Smooth muscle cell (in vitro differentiated cells): ENCODE measurements around the gene SMARCAD1. TPM values are rescaled to one million over a fixed set of nuclear protein-coding genes. Genes with fewer than 3 reads are reported as not detected.

Experiments used
- DNase-seq: peaks from one replicate; lab custom pipeline; 2025; ENCODE audit not compliant: unreplicated experiment; lab: John Stamatoyannopoulos, UW
- H2AFZ ChIP-seq: fragments of 200-600 bp; sonication (generic); 2 replicates; pipeline ENCODE4 v1.6.0; 2016; ENCODE audit warnings: antibody characterized with exemption, low read depth, mild to moderate bottlenecking
- H3F3A ChIP-seq: fragments of 200-600 bp; sonication (generic); 2 replicates; pipeline ENCODE4 v1.6.0; 2017; ENCODE audit warnings: antibody characterized with exemption, low read depth
- H3K27ac ChIP-seq: fragments of 200-600 bp; sonication (generic); 2 replicates; pipeline ENCODE4 v1.5.1; 2016; ENCODE audit warnings: low read depth, mild to moderate bottlenecking
- H3K27me3 ChIP-seq: fragments of 200-600 bp; sonication (generic); 2 replicates; pipeline ENCODE4 v1.6.1; 2016; ENCODE audit warnings: low read depth, mild to moderate bottlenecking
- H3K36me3 ChIP-seq: fragments of 200-600 bp; sonication (generic); 2 replicates; pipeline ENCODE4 v1.5.1; 2016; ENCODE audit warnings: low read depth
- H3K4me1 ChIP-seq: fragments of 200-600 bp; sonication (generic); 2 replicates; pipeline ENCODE4 v1.5.1; 2016; ENCODE audit warnings: low read depth
- H3K4me2 ChIP-seq: fragments of 200-600 bp; sonication (generic); 2 replicates; pipeline ENCODE4 v1.6.0; 2016; ENCODE audit warnings: mild to moderate bottlenecking
- H3K4me3 ChIP-seq: fragments of 200-600 bp; sonication (generic); 2 replicates; pipeline ENCODE4 v1.5.1; 2016; ENCODE audit warnings: mild to moderate bottlenecking
- H3K79me2 ChIP-seq: fragments of 200-600 bp; sonication (generic); 2 replicates; pipeline ENCODE4 v1.6.0; 2016; ENCODE audit warnings: low read depth, mild to moderate bottlenecking
- H3K9ac ChIP-seq: fragments of 200-600 bp; sonication (generic); 2 replicates; pipeline ENCODE4 v1.6.0; 2016; ENCODE audit warnings: low read depth
- H3K9me3 ChIP-seq: fragments of 200-600 bp; sonication (generic); replicated peaks from 2 replicates; pipeline ENCODE4 v1.5.1; 2016; ENCODE audit warnings: low read depth
- H4K20me1 ChIP-seq: fragments of 200-600 bp; sonication (generic); 2 replicates; pipeline ENCODE4 v1.6.0; 2016; ENCODE audit warnings: low read depth
- WGBS: methylation state at CpG from one replicate; pipeline ENCODE4 v1.1.7; 2016; ENCODE audit warnings: low lambda C conversion rate; 5-methylcytosine and 5-hydroxymethylcytosine counted together
- polyA plus RNA-seq: library from polyadenylated mRNA; unstranded; fragments of >200 nt; fragmentation: Nextera tagmentation; extraction: Ambion mirVana; gene quantifications from 2 replicates; pipeline ENCODE4 v1.2.1, GENCODE V29; 2016
- total RNA-seq: library from RNA; depleted of rRNA; stranded (reverse); fragments of >200 nt; gene quantifications from 2 replicates; pipeline ENCODE4 v1.2.3, GENCODE V29; 2014
- TF ChIP-seq, protein P1 (sequence below): fragments of 200-600 bp; sonication (generic); IDR thresholded peaks from 2 replicates; pipeline ENCODE4 v1.5.1; 2017; ENCODE audit warnings: borderline replicate concordance, mild to moderate bottlenecking, antibody characterized with exemption; ENCODE audit not compliant: insufficient read depth, poor library complexity, severe bottlenecking

SMARCAD1 gene
- total and polyA plus RNA-seq, 2 experiments from 2014 or later = 12.6 to 42.7 TPM

DNA sequence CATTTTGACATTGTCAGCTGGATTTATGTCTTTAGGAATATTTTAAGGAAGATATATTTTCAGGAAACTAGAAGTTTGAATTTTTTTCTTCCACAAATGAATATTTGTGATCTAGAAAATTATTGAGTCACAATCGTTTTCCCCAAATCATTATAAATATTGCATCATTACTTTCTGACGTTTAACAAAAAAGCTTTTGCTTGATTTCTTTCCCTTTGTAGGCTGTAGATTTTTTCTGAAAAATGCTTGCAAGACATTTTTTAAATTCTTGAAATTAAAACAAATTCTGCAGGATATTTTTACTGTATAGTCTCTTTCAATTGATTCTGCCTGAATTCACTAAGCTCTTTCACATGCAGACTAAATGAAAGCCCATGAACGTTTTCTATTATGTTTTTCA, 4.9 kb upstream of the SMARCAD1 start:
- Histone ChIP-seq H3K4me2 (no peak overlapping the region), H3K4me1 (no peaks in the 10 kb centered on the region), H3K9ac (no peak overlapping the region), H2AFZ (no peak overlapping the region), H3K27ac (no peak overlapping the region), H4K20me1 (no peaks in the 10 kb centered on the region), H3F3A (no peaks in the 10 kb centered on the region), H3K27me3 (no peaks in the 10 kb centered on the region), H3K9me3 (no peaks in the 10 kb centered on the region), H3K79me2 (peaks cover under 1% of the 10 kb centered on the region), H3K36me3 (peaks cover 4% of the 10 kb centered on the region), H3K4me3 (no peak overlapping the region)
- WGBS = 83% methylated on average over 3 of the region's 3 CpGs
- TF ChIP-seq, protein P1, sequence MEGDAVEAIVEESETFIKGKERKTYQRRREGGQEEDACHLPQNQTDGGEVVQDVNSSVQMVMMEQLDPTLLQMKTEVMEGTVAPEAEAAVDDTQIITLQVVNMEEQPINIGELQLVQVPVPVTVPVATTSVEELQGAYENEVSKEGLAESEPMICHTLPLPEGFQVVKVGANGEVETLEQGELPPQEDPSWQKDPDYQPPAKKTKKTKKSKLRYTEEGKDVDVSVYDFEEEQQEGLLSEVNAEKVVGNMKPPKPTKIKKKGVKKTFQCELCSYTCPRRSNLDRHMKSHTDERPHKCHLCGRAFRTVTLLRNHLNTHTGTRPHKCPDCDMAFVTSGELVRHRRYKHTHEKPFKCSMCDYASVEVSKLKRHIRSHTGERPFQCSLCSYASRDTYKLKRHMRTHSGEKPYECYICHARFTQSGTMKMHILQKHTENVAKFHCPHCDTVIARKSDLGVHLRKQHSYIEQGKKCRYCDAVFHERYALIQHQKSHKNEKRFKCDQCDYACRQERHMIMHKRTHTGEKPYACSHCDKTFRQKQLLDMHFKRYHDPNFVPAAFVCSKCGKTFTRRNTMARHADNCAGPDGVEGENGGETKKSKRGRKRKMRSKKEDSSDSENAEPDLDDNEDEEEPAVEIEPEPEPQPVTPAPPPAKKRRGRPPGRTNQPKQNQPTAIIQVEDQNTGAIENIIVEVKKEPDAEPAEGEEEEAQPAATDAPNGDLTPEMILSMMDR = no peak
- DNase-seq = no peak

DNA sequence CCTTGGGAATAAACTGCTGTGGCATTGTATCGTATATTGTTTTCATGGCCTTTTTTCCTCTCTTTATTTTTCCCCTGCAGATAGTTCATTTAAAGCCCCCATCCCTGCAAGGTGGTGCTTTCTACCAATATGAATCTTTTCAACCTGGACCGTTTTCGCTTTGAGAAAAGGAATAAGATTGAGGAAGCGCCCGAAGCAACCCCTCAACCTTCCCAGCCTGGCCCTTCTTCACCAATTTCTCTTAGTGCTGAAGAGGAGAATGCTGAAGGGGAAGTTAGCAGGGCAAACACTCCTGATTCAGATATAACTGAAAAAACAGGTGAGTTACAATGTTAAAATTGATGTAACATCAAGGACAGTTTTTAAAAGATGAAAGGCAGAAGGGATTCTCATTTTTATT, 601 bp downstream of the SMARCAD1 start:
- H2AFZ ChIP-seq = peak overlapping the region; percentile 95

DNA sequence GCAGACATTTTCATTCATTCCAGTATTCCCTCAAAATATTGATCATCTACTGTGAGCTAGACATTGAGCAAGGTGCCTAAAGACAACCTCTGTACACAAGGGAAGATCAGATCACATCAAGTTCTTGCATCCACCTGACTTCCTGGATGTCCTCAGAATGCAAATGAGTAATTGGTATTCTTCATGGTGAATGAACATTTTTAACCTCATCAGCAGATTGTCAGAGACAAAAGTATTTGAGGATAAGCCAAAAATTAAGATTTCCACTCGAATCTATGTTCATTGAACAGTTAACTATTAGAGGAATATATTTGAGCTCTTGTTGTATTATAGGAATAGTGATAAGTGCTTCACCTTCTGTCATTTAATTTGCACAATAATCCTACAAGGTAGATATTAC, 1.3 kb downstream of the SMARCAD1 start:
- Histone ChIP-seq H3K4me2 (peak overlapping the region; percentile 97), H3K4me1 (peaks cover 18% of the 10 kb centered on the region), H3K36me3 (peaks cover 18% of the 10 kb centered on the region), H3K9me3 (no peaks in the 10 kb centered on the region), H3K27me3 (no peaks in the 10 kb centered on the region), H2AFZ (no peak overlapping the region), H3K4me3 (peak overlapping the region; percentile 74), H3F3A (no peaks in the 10 kb centered on the region), H3K79me2 (peaks cover 61% of the 10 kb centered on the region), H3K9ac (peak overlapping the region; percentile 97), H4K20me1 (peaks cover 4% of the 10 kb centered on the region), H3K27ac (no peak overlapping the region)
- DNase-seq = no peak
- 98% methylated on average over 1 of the region's 1 CpG for WGBS
- TF ChIP-seq, protein P1 = no peak

More for the DNA sequence above, 601 bp downstream of the SMARCAD1 start:
- H4K20me1 ChIP-seq = peaks cover 2% of the 10 kb centered on the region
- H3F3A ChIP-seq = no peaks in the 10 kb centered on the region
- no peak for DNase-seq
- H3K4me3 ChIP-seq = peak overlapping the region; percentile 74
- WGBS = 24% methylated on average over 5 of the region's 5 CpGs
- peaks cover 55% of the 10 kb centered on the region for H3K79me2 ChIP-seq
- H3K36me3 ChIP-seq = peaks cover 12% of the 10 kb centered on the region
- H3K27me3 ChIP-seq = no peaks in the 10 kb centered on the region
- peak overlapping the region; percentile 97 for H3K4me2 ChIP-seq
- H3K9me3 ChIP-seq = no peaks in the 10 kb centered on the region
- peak overlapping the region; percentile 94 for H3K27ac ChIP-seq
- peaks cover 18% of the 10 kb centered on the region for H3K4me1 ChIP-seq
- H3K9ac ChIP-seq = peak overlapping the region; percentile 97
- TF ChIP-seq, protein P1 = no peak

DNA sequence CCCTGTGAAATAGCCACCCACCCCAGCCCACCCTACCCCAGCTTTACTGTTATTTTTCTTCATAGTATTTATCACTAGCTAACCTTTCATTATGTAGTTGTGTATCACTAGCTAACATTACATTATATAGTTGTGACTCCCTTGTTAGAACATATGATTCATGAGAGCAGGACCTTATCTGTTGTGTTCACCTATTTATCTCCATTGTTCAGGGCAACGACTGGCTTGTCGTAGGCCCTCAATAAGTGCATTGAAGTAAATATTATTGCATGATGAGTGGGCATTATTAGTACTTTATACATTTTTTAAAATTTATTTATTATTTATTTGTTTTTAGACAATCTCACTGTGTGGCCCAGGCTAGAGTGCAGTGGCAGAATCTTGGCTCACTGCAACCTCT, 4.2 kb downstream of the SMARCAD1 start:
- Histone ChIP-seq H3K79me2 (peaks cover 89% of the 10 kb centered on the region), H3K9me3 (no peaks in the 10 kb centered on the region), H3K9ac (no peak overlapping the region), H3K4me1 (peaks cover 18% of the 10 kb centered on the region), H3F3A (no peaks in the 10 kb centered on the region), H2AFZ (no peak overlapping the region), H3K27me3 (no peaks in the 10 kb centered on the region), H4K20me1 (peaks cover 4% of the 10 kb centered on the region), H3K36me3 (peaks cover 18% of the 10 kb centered on the region), H3K27ac (no peak overlapping the region), H3K4me3 (no peak overlapping the region), H3K4me2 (no peak overlapping the region)
- 79% methylated on average over 2 of the region's 2 CpGs for WGBS
- TF ChIP-seq, protein P1 = no peak
- no peak for DNase-seq
